Ishikawa (cell line): ENCODE measurements around the gene EIPR1.

Experiments used
- CEBPB ChIP-seq: IDR thresholded peaks from 2 replicates; pipeline ENCODE4 v1.6.1; 2012
- CREB1 ChIP-seq: IDR thresholded peaks from 2 replicates; pipeline ENCODE4 v1.6.1; 2012; ENCODE audit warnings: low read depth
- EGR1 ChIP-seq: IDR thresholded peaks from 2 replicates; pipeline ENCODE4 v1.6.1; 2012
- EP300 ChIP-seq: IDR thresholded peaks from 2 replicates; pipeline ENCODE4 v1.6.1; 2012; ENCODE audit warnings: borderline replicate concordance
- FOXM1 ChIP-seq: IDR thresholded peaks from 2 replicates; pipeline ENCODE4 v1.6.1; 2012; ENCODE audit warnings: low read depth, borderline replicate concordance
- NFIC ChIP-seq: IDR thresholded peaks from 2 replicates; pipeline ENCODE4 v1.6.1; 2012
- RAD21 ChIP-seq: IDR thresholded peaks from 2 replicates; pipeline ENCODE4 v1.6.1; 2012; ENCODE audit warnings: low read depth
- TAF1 ChIP-seq: IDR thresholded peaks from 2 replicates; pipeline ENCODE4 v1.6.1; 2012; ENCODE audit warnings: low read depth, mild to moderate bottlenecking
- TCF12 ChIP-seq: IDR thresholded peaks from 2 replicates; pipeline ENCODE4 v1.6.1; 2012; ENCODE audit warnings: low read depth
- TEAD4 ChIP-seq: IDR thresholded peaks from 2 replicates; pipeline ENCODE4 v1.6.1; 2012
- YY1 ChIP-seq: IDR thresholded peaks from 2 replicates; pipeline ENCODE4 v1.6.1; 2012; ENCODE audit warnings: low read depth
- ZBTB7A ChIP-seq: IDR thresholded peaks from 2 replicates; pipeline ENCODE4 v1.6.1; 2012; ENCODE audit warnings: low read depth
- TF ChIP-seq, protein P1 (sequence below): IDR thresholded peaks from 2 replicates; pipeline ENCODE4 v1.6.1; 2012
- TF ChIP-seq, protein P2 (sequence below): IDR thresholded peaks from 2 replicates; pipeline ENCODE4 v1.6.1; 2012; ENCODE audit warnings: low read depth, mild to moderate bottlenecking
- TF ChIP-seq, protein P3 (sequence below): IDR thresholded peaks from 2 replicates; pipeline ENCODE4 v1.6.1; 2012

EIPR1 gene

GRCh38 chr2:3377612-3378432, at the start of gene EIPR1:
TSS of gene EIPR1 (minus strand) at chr2:3377818. CDS start at chr2:3377689, 129 bp downstream.
- TF ChIP-seq TAF1, result 0 out of 2 replicates have a peak, but pooled peaks have one; percentile 68
- TF ChIP-seq RAD21, result no peak
- TF ChIP-seq, protein P1, sequence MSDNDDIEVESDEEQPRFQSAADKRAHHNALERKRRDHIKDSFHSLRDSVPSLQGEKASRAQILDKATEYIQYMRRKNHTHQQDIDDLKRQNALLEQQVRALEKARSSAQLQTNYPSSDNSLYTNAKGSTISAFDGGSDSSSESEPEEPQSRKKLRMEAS, result peak; percentile 80; the same call in 1 of the 2 replicates
- 0 out of 2 replicates have a peak, but pooled peaks have one; percentile 14 for TF ChIP-seq EGR1
- TF ChIP-seq YY1, result peak; percentile 54
- no peak for TF ChIP-seq TEAD4
- peak; percentile 30; the same call in 1 of the 2 replicates for TF ChIP-seq NFIC
- TF ChIP-seq, protein P2, sequence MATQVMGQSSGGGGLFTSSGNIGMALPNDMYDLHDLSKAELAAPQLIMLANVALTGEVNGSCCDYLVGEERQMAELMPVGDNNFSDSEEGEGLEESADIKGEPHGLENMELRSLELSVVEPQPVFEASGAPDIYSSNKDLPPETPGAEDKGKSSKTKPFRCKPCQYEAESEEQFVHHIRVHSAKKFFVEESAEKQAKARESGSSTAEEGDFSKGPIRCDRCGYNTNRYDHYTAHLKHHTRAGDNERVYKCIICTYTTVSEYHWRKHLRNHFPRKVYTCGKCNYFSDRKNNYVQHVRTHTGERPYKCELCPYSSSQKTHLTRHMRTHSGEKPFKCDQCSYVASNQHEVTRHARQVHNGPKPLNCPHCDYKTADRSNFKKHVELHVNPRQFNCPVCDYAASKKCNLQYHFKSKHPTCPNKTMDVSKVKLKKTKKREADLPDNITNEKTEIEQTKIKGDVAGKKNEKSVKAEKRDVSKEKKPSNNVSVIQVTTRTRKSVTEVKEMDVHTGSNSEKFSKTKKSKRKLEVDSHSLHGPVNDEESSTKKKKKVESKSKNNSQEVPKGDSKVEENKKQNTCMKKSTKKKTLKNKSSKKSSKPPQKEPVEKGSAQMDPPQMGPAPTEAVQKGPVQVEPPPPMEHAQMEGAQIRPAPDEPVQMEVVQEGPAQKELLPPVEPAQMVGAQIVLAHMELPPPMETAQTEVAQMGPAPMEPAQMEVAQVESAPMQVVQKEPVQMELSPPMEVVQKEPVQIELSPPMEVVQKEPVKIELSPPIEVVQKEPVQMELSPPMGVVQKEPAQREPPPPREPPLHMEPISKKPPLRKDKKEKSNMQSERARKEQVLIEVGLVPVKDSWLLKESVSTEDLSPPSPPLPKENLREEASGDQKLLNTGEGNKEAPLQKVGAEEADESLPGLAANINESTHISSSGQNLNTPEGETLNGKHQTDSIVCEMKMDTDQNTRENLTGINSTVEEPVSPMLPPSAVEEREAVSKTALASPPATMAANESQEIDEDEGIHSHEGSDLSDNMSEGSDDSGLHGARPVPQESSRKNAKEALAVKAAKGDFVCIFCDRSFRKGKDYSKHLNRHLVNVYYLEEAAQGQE, result peak; percentile 21; the same call in 1 of the 2 replicates
- peak; percentile 70 for TF ChIP-seq TCF12
- no peak for TF ChIP-seq EP300
- TF ChIP-seq CEBPB, result no peak
- TF ChIP-seq ZBTB7A, result no peak
- peak; percentile 81 for TF ChIP-seq CREB1
- TF ChIP-seq, protein P3, sequence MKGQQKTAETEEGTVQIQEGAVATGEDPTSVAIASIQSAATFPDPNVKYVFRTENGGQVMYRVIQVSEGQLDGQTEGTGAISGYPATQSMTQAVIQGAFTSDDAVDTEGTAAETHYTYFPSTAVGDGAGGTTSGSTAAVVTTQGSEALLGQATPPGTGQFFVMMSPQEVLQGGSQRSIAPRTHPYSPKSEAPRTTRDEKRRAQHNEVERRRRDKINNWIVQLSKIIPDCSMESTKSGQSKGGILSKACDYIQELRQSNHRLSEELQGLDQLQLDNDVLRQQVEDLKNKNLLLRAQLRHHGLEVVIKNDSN, result no peak
- no peak for TF ChIP-seq FOXM1

DNA sequence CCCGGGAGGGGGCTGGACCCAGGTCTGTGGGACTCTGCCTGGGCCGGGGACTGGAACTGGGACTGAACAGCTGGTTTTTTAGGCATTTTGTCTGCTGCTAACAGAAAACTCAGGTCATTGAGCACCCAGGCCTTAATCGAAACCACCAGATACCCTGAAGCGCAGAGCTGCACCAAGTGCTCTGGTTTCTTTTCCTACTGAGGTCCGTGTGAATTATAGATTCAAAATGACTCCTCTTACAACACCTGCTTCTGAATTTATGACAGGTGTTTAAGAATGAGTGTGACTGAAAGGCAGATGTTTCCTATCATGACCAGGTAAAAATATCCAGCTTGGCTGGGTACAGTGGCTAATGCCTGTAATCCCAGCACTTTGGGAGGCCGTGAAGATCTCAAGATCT, 49.7 kb upstream of the EIPR1 start:
- TF ChIP-seq TEAD4, result no peak
- TF ChIP-seq NFIC, result no peak
- no peak for TF ChIP-seq EGR1
- no peak for TF ChIP-seq TCF12
- TF ChIP-seq CEBPB, result no peak
- TF ChIP-seq, protein P3, result no peak
- TF ChIP-seq RAD21, result no peak
- TF ChIP-seq, protein P1, result no peak
- TF ChIP-seq FOXM1, result no peak
- TF ChIP-seq CREB1, result no peak
- TF ChIP-seq YY1, result no peak

DNA sequence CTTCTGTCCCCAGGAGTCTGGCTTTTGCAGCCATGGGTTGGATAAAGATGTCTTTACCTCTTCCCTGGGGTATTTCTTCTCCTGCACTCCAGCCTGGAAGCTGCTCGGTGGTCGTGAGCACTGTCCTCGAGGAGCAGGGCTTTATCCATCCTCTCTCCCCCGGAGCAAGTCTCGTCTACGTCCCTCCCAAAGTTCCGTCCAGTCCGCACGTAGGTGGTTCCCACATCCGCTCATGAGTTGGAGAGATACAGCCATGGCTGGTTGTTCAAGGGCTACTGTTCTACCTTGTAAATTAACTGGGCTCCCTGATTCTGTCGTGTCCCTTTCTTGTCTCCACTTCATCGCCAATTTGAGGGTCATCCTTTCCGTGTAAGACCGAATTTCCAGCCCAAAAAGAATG, 49.0 kb upstream of the EIPR1 start:
- no peak for TF ChIP-seq NFIC
- TF ChIP-seq EGR1, result no peak
- no peak for TF ChIP-seq RAD21
- TF ChIP-seq TAF1, result no peak
- no peak for TF ChIP-seq EP300
- TF ChIP-seq TCF12, result no peak
- TF ChIP-seq, protein P1, result no peak
- no peak for TF ChIP-seq CEBPB
- no peak for TF ChIP-seq CREB1
- TF ChIP-seq ZBTB7A, result no peak
- TF ChIP-seq TEAD4, result no peak
- TF ChIP-seq, protein P2, result no peak
- no peak for TF ChIP-seq FOXM1
- TF ChIP-seq, protein P3, result no peak
- TF ChIP-seq YY1, result no peak

DNA sequence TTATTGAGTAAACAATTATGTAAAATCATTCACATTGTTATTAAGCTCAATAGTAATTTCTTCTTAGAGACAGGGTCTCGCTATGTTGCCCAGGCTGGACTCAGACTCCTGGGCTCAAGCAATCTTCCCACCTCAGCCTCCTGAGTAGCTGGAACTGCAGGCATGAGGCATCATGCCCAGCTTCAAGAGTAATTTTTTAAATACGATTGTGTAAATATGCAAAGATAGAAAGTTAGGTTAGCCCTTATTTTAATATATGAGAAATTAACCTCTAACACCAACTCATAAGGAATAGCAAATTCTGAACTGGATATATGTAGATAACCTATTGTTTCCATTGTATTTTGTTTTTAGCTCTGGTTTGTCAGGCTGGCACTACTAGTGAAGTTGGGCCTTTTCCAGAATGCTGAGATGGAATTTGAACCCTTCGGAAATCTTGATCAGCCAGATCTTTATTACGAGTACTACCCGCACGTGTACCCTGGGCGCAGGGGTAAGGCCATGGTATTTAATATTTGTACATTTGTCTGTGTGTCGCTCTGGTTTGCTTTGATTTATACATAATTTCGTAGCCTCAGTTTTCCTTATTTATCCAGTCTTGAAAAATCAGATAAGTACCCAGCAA, 46.7 kb upstream of the EIPR1 start:
- TF ChIP-seq FOXM1, result no peak
- TF ChIP-seq, protein P3, result no peak
